MM.1S (cell line): ENCODE data around the gene C7.

Experiments
- DNase-seq: peaks from one replicate; pipeline ENCODE4 v3.0.0-alpha.2; 2015
- H2AFZ ChIP-seq: fragments of 300-600 bp; sonication (generic); 2 replicates; pipeline ENCODE4 v1.6.0; 2016; ENCODE audit warnings: antibody characterized with exemption, low read length
- H3F3A ChIP-seq: fragments of 300-600 bp; sonication (generic); 2 replicates; pipeline ENCODE4 v1.6.1; 2016; ENCODE audit warnings: mild to moderate bottlenecking, antibody characterized with exemption, low read length, moderate library complexity, mixed read lengths; ENCODE audit not compliant: insufficient read depth
- H3K27ac ChIP-seq: fragments of 300-600 bp; sonication (generic); 2 replicates; pipeline ENCODE4 v1.5.1; 2016; ENCODE audit warnings: mild to moderate bottlenecking, low read length
- H3K27me3 ChIP-seq: fragments of 300-600 bp; sonication (generic); replicated peaks from 2 replicates; pipeline ENCODE4 v1.6.0; 2016; ENCODE audit warnings: low read length; ENCODE audit not compliant: insufficient read depth
- H3K36me3 ChIP-seq: fragments of 300-600 bp; sonication (generic); replicated peaks from 2 replicates; pipeline ENCODE4 v1.6.1; 2016; ENCODE audit warnings: mild to moderate bottlenecking, low read length, mixed read lengths; ENCODE audit not compliant: insufficient read depth
- H3K4me1 ChIP-seq: fragments of 300-600 bp; sonication (generic); 2 replicates; pipeline ENCODE4 v1.6.1; 2016; ENCODE audit warnings: low read length, mixed read lengths
- H3K4me2 ChIP-seq: fragments of 300-600 bp; sonication (generic); 2 replicates; pipeline ENCODE4 v1.6.0; 2016; ENCODE audit warnings: low read depth, low read length
- H3K4me3 ChIP-seq: fragments of 300-600 bp; sonication (generic); 2 replicates; pipeline ENCODE4 v1.5.1; 2016; ENCODE audit warnings: low read length, mixed read lengths
- H3K79me2 ChIP-seq: fragments of 300-600 bp; sonication (generic); 2 replicates; pipeline ENCODE4 v1.6.1; 2016; ENCODE audit warnings: mixed run types, low read length, mixed read lengths
- H3K9ac ChIP-seq: fragments of 300-600 bp; sonication (generic); 2 replicates; pipeline ENCODE4 v1.6.1; 2016; ENCODE audit warnings: low read length, mixed read lengths
- H3K9me2 ChIP-seq: fragments of 300-600 bp; sonication (generic); replicated peaks from 2 replicates; pipeline ENCODE4 v1.6.1; 2016; ENCODE audit warnings: mild to moderate bottlenecking, low read length, mixed read lengths; ENCODE audit not compliant: insufficient read depth
- H3K9me3 ChIP-seq: fragments of 300-600 bp; sonication (generic); replicated peaks from 2 replicates; pipeline ENCODE4 v1.6.1; 2016; ENCODE audit warnings: mild to moderate bottlenecking, low read length, mixed read lengths; ENCODE audit not compliant: insufficient read depth
- H4K20me1 ChIP-seq: fragments of 300-600 bp; sonication (generic); 2 replicates; pipeline ENCODE4 v1.6.1; 2016; ENCODE audit warnings: mild to moderate bottlenecking, low read length, moderate library complexity, mixed read lengths; ENCODE audit not compliant: insufficient read depth
- CTCF ChIP-seq: fragments of 300-600 bp; sonication (generic); IDR thresholded peaks from 2 replicates; pipeline ENCODE4 v1.5.1; 2016; ENCODE audit warnings: antibody characterized with exemption, low read length, mixed read lengths
- EZH2 ChIP-seq: fragments of 300-600 bp; sonication (generic); optimal IDR thresholded peaks from 2 replicates; pipeline ENCODE3; 2017; ENCODE audit warnings: low read depth, mild to moderate bottlenecking, antibody characterized with exemption, low read length, mixed read lengths
- EZH2phosphoT487 ChIP-seq: fragments of 300-600 bp; sonication (generic); IDR thresholded peaks from 2 replicates; pipeline ENCODE4 v1.6.1; 2018; ENCODE audit warnings: antibody characterized with exemption, low read length

Gene C7

DNA sequence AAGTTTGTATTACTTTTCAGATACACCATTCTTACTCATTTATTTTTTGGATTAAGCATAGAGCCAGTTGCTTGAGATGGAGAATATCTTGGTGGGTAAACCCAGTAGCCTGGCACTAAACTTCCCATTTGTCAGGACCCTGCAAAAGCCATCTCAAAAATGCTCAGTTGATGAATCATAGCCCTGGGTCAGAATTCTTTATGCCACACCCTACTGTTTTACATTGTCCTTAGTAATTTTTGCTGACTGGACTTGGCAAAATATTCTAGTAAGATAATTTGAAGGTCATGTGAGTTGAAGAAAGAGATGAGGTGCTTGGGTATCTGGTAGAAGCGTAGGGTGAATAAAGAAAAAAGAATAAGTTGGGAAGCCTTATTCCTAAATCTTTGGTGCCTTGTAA is 50.7 kb downstream of the C7 start:
- Histone ChIP-seq H3K9ac (no peak overlapping the region), H3K4me2 (no peak overlapping the region)
- DNase-seq: no peak

GRCh38 chr5:40962207-40962955 is 53.1 kb downstream of the C7 start:
- Histone ChIP-seq H3K27me3 (no peaks in the 10 kb centered on the region), H3K27ac (no peak overlapping the region), H3K4me3 (no peak overlapping the region), H3K36me3 (no peaks in the 10 kb centered on the region), H3K79me2 (no peaks in the 10 kb centered on the region), H3K9ac (no peak overlapping the region), H3K9me2 (no peaks in the 10 kb centered on the region), H3K4me2 (no peak overlapping the region), H3K4me1 (no peaks in the 10 kb centered on the region), H3K9me3 (no peaks in the 10 kb centered on the region), H2AFZ (no peak overlapping the region), H3F3A (no peaks in the 10 kb centered on the region), H4K20me1 (no peaks in the 10 kb centered on the region)
- DNase-seq: no peak
- no peak for TF ChIP-seq EZH2phosphoT487
- no peak for TF ChIP-seq EZH2
- no peak for TF ChIP-seq CTCF

More for the DNA sequence above, 50.7 kb downstream of the C7 start:
- no peak for TF ChIP-seq CTCF
- TF ChIP-seq EZH2phosphoT487: no peak
- no peak for TF ChIP-seq EZH2
- Histone ChIP-seq H3K9me3 (no peaks in the 10 kb centered on the region), H3K27ac (no peak overlapping the region), H3K4me1 (no peaks in the 10 kb centered on the region), H3K79me2 (no peaks in the 10 kb centered on the region), H2AFZ (no peak overlapping the region), H3K9me2 (no peaks in the 10 kb centered on the region), H4K20me1 (no peaks in the 10 kb centered on the region), H3K4me3 (no peak overlapping the region), H3F3A (no peaks in the 10 kb centered on the region), H3K27me3 (no peaks in the 10 kb centered on the region), H3K36me3 (no peaks in the 10 kb centered on the region)

DNA sequence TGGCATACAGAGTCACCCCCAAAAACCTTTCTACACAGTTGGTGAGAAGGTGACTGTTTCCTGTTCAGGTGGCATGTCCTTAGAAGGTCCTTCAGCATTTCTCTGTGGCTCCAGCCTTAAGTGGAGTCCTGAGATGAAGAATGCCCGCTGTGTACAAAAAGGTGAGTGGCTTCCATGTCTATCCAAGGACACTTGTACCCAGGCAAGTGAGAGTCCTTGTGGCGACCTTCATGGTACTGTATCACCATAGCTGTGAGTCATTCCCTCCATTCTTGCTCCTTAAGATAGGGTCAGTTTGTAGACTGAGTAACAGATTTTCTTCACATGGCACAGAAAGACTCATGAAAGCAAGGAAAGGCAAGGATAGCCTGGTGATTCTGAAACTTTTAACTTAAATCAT is 63.1 kb downstream of the C7 start:
- Histone ChIP-seq H3K27me3 (no peaks in the 10 kb centered on the region), H3K9me3 (no peaks in the 10 kb centered on the region), H3K79me2 (no peaks in the 10 kb centered on the region), H3K36me3 (no peaks in the 10 kb centered on the region), H3K9ac (no peak overlapping the region), H3K9me2 (no peaks in the 10 kb centered on the region), H3K4me1 (peaks cover 3% of the 10 kb centered on the region; the same call in 1 of the 2 replicates), H3K4me3 (no peak overlapping the region), H3K4me2 (no peak overlapping the region), H3F3A (no peaks in the 10 kb centered on the region), H4K20me1 (no peaks in the 10 kb centered on the region), H2AFZ (no peak overlapping the region), H3K27ac (no peak overlapping the region)
- no peak for TF ChIP-seq EZH2phosphoT487
- no peak for TF ChIP-seq EZH2
- TF ChIP-seq CTCF: no peak
- no peak for DNase-seq
